ENCODE measurements around the gene EIF2AK3. TPM values are rescaled to one million over a fixed set of nuclear protein-coding genes. Genes with fewer than 3 reads are reported as not detected.

Gene EIF2AK3
- polyA plus RNA-seq, 1 donor (not counting 4 experiments of a cell fraction or from before 2014, with no cell fraction given), result 10.9 TPM

DNA sequence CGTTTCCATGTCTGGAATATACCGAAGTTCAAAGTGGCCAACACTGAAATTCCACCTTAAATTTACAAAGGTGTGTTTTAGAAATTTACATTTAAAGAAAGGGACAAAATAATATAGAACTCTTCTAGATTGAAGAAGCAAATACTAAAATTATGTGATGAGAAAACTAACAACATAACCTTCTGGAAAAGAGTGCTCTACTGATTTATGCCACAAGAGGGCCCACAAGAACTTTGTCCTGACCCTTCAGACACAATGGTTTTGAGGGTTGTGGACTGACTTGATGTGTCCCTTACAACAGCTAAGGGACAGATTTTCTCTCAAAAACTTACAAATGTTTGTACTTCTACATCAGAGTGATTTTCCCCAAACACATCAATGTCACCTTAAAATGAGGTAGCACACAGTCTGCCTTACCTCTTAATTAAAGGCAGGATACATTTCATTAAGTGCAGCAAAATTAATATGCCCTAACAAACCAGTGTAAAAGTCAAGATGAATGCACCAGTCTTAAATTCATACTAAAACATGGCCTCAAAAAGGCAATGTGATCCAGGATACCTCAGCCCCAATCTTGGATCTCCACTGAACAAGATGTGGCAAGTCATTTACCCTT lies 36.2 kb downstream of the EIF2AK3 start:
- no peaks in the 10 kb centered on the region for H3K9me1 ChIP-seq (ENCODE audit: control insufficient read depth, extremely low read depth, insufficient read depth, low read length)
- DNase-seq (ENCODE audit: low read depth, low spot score) (peak; percentile 11), FAIRE-seq (peak; percentile 72)
- H3K9ac ChIP-seq (ENCODE audit: control insufficient read depth, extremely low read depth, insufficient read depth, low read length), result no peak overlapping the region
- no peak overlapping the region for H3K4me2 ChIP-seq (ENCODE audit: control insufficient read depth, extremely low read depth, insufficient read depth, low read depth, low read length)
- H3K36me3 ChIP-seq (ENCODE audit: control insufficient read depth in 2 of 2, extremely low read depth in 1 of 2, insufficient read depth in 2 of 2, low read length in 2 of 2), result peaks cover 3 to 4% of the 10 kb centered on the region in 2 experiments
- H3K27ac ChIP-seq (ENCODE audit: control insufficient read depth, insufficient read depth, low read length), result no peak overlapping the region
- no peaks in the 10 kb centered on the region for H3K9me3 ChIP-seq (ENCODE audit: control insufficient read depth, low read depth, low read length)
- peaks cover 1% of the 10 kb centered on the region for H4K20me1 ChIP-seq (ENCODE audit: control insufficient read depth, extremely low read depth, insufficient read depth, low read length)
- H2AFZ ChIP-seq (ENCODE audit: control insufficient read depth, low read length), result no peak overlapping the region
- no peak overlapping the region for H3K4me3 ChIP-seq (ENCODE audit: control insufficient read depth in 2 of 3, extremely low read depth in 1 of 3, insufficient read depth in 2 of 3, low read depth in 1 of 3, low read length in 3 of 3)
- H3K27me3 ChIP-seq (ENCODE audit: control insufficient read depth, extremely low read depth, insufficient read depth, low read length), result no peaks in the 10 kb centered on the region
- TF ChIP-seq, protein P1, sequence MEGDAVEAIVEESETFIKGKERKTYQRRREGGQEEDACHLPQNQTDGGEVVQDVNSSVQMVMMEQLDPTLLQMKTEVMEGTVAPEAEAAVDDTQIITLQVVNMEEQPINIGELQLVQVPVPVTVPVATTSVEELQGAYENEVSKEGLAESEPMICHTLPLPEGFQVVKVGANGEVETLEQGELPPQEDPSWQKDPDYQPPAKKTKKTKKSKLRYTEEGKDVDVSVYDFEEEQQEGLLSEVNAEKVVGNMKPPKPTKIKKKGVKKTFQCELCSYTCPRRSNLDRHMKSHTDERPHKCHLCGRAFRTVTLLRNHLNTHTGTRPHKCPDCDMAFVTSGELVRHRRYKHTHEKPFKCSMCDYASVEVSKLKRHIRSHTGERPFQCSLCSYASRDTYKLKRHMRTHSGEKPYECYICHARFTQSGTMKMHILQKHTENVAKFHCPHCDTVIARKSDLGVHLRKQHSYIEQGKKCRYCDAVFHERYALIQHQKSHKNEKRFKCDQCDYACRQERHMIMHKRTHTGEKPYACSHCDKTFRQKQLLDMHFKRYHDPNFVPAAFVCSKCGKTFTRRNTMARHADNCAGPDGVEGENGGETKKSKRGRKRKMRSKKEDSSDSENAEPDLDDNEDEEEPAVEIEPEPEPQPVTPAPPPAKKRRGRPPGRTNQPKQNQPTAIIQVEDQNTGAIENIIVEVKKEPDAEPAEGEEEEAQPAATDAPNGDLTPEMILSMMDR (optimal IDR thresholded peaks at IDR 0.05 in 1 of 3, IDR thresholded peaks at IDR 0.05 in 1 of 3, conservative IDR thresholded peaks at IDR 0.05 in 1 of 3; ENCODE audit: extremely low read depth in 1 of 3, insufficient read depth in 2 of 3, low read length in 3 of 3), result peak; percentile 60 to 83 (median 73)
- no peak for TF ChIP-seq EZH2 (IDR thresholded peaks at IDR 0.05; ENCODE audit: low read length)
- H3K4me1 ChIP-seq (ENCODE audit: control insufficient read depth, extremely low read depth, insufficient read depth, low read length), result no peaks in the 10 kb centered on the region
- H3K79me2 ChIP-seq (ENCODE audit: control insufficient read depth, insufficient read depth, low read length), result no peaks in the 10 kb centered on the region
- dilution Hi-C loops (cut with MboI; ENCODE audit: extremely low pct_ligation_motif_present, low sequenced_read_pairs), result no loop called here

DNA sequence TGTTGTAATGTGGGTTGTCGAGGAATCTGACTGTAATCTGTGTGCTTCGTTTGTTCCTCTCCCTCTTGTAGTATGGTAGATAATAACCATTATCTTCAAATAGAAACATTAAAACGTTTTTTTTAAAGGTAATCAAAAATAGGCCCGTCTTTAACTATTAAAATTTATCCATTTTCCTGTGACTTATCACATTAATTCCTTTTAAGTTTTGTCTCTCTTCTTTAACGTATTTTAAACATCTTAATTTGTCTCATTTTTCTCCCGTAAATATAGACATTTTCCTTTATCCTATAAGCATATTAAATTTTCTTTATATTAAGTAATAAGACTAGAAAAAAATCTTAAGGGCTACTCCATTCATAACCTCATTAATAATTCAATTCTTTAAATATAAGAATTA lies 41.3 kb downstream of the EIF2AK3 start:
- FAIRE-seq, result no peak
- no peaks in the 10 kb centered on the region for H3K9me1 ChIP-seq (ENCODE audit: control insufficient read depth, extremely low read depth, insufficient read depth, low read length)
- no peak overlapping the region for H3K27ac ChIP-seq (ENCODE audit: control insufficient read depth, insufficient read depth, low read length)
- peaks cover 9 to 10% of the 10 kb centered on the region in 2 experiments for H3K36me3 ChIP-seq (ENCODE audit: control insufficient read depth in 2 of 2, extremely low read depth in 1 of 2, insufficient read depth in 2 of 2, low read length in 2 of 2)
- H3K79me2 ChIP-seq (ENCODE audit: control insufficient read depth, insufficient read depth, low read length), result no peaks in the 10 kb centered on the region
- no peak overlapping the region for H3K4me2 ChIP-seq (ENCODE audit: control insufficient read depth, extremely low read depth, insufficient read depth, low read depth, low read length)
- H3K9me3 ChIP-seq (ENCODE audit: control insufficient read depth, low read depth, low read length), result no peaks in the 10 kb centered on the region
- H3K4me3 ChIP-seq (ENCODE audit: control insufficient read depth in 2 of 3, extremely low read depth in 1 of 3, insufficient read depth in 2 of 3, low read depth in 1 of 3, low read length in 3 of 3), result no peak overlapping the region
- no peaks in the 10 kb centered on the region for H4K20me1 ChIP-seq (ENCODE audit: control insufficient read depth, extremely low read depth, insufficient read depth, low read length)
- dilution Hi-C loops (cut with MboI; ENCODE audit: extremely low pct_ligation_motif_present, low sequenced_read_pairs), result no loop called here
- no peak for DNase-seq (ENCODE audit: low read depth, low spot score)
- H3K4me1 ChIP-seq (ENCODE audit: control insufficient read depth, extremely low read depth, insufficient read depth, low read length), result no peaks in the 10 kb centered on the region
- no peak overlapping the region for H2AFZ ChIP-seq (ENCODE audit: control insufficient read depth, low read length)
- TF ChIP-seq, protein P1 (optimal IDR thresholded peaks at IDR 0.05 in 1 of 3, IDR thresholded peaks at IDR 0.05 in 1 of 3, conservative IDR thresholded peaks at IDR 0.05 in 1 of 3; ENCODE audit: extremely low read depth in 1 of 3, insufficient read depth in 2 of 3, low read length in 3 of 3), result no peak
- no peak for TF ChIP-seq EZH2 (IDR thresholded peaks at IDR 0.05; ENCODE audit: low read length)
- H3K9ac ChIP-seq (ENCODE audit: control insufficient read depth, extremely low read depth, insufficient read depth, low read length), result no peak overlapping the region
- no peaks in the 10 kb centered on the region for H3K27me3 ChIP-seq (ENCODE audit: control insufficient read depth, extremely low read depth, insufficient read depth, low read length)
